Measurements from ENCODE around the gene ADCY4. TPM values are rescaled to one million over a fixed set of nuclear protein-coding genes. Genes with fewer than 3 reads are reported as not detected.

The ADCY4 gene
- total and polyA plus RNA-seq, 2 of the 8 experiments (the other 6 are each of a cell fraction or from before 2014, with no cell fraction given): 0.27 to 0.35 TPM

GRCh38 chr14:24299255-24300191 is 35.3 kb downstream of the ADCY4 start, which contains the start of the genes DHRS1 and NOP9 (continued):
- TF ChIP-seq ASH2L (IDR thresholded peaks at IDR 0.05; ENCODE audit: low read length): peak; percentile 93
- TF ChIP-seq PHF8 (conservative IDR thresholded peaks at IDR 0.05; ENCODE audit: low read depth, low read length): peak; percentile 82
- TF ChIP-seq RBBP5 (IDR thresholded peaks at IDR 0.05; ENCODE audit: borderline replicate concordance, low read depth, low read length): 0 out of 2 replicates have a peak, but pooled peaks have one; percentile 30
- no peak for TF ChIP-seq BCL11A (IDR thresholded peaks at IDR 0.05; ENCODE audit: low read depth in 2 of 2, low read length in 2 of 2)
- no peak for TF ChIP-seq CEBPB (IDR thresholded peaks at IDR 0.05; ENCODE audit: low read depth, low read length)
- 0 out of 2 replicates have a peak, but pooled peaks have one; percentile 41 for TF ChIP-seq SP4 (IDR thresholded peaks at IDR 0.05; ENCODE audit: low read length)
- TF ChIP-seq YY1 (IDR thresholded peaks at IDR 0.05; ENCODE audit: low read depth, low read length): no peak
- peak; percentile 86 for TF ChIP-seq POLR2AphosphoS5 (IDR thresholded peaks at IDR 0.05; ENCODE audit: low read depth, low read length)
- TF ChIP-seq EZH2 (IDR thresholded peaks at IDR 0.05; ENCODE audit: low read depth, low read length, severe bottlenecking): no peak
- TF ChIP-seq E2F6 (IDR thresholded peaks at IDR 0.05): peak; percentile 29; the same call in 1 of the 2 replicates
- TF ChIP-seq MAX (IDR thresholded peaks at IDR 0.05): peak; percentile 84
- TF ChIP-seq EP300 (IDR thresholded peaks at IDR 0.05; ENCODE audit: borderline replicate concordance in 1 of 2, low read depth in 2 of 2, low read length in 2 of 2): peak in 1 of 2 experiments; percentile 10; a peak in 1 of 3 replicates
- no peak for TF ChIP-seq SIRT6 (IDR thresholded peaks at IDR 0.05; ENCODE audit: low read length)
- peak; percentile 47; the same call in 1 of the 2 replicates for TF ChIP-seq JUND (IDR thresholded peaks at IDR 0.05; ENCODE audit: low read length)
- TF ChIP-seq TBP (IDR thresholded peaks at IDR 0.05; ENCODE audit: low read depth, low read length): peak; percentile 76
- TF ChIP-seq KDM5A (IDR thresholded peaks at IDR 0.05; ENCODE audit: low read length): peak; percentile 84
- peak; percentile 91 for TF ChIP-seq SRF (IDR thresholded peaks at IDR 0.05; ENCODE audit: low read depth, low read length)
- TF ChIP-seq USF2 (IDR thresholded peaks at IDR 0.05; ENCODE audit: low read length): no peak
- peak; percentile 87 for TF ChIP-seq TAF1 (IDR thresholded peaks at IDR 0.05; ENCODE audit: low read depth, low read length)
- TF ChIP-seq CHD2 (IDR thresholded peaks at IDR 0.05; ENCODE audit: low read length): peak; percentile 52; the same call in 1 of the 2 replicates
- TF ChIP-seq SP1 (IDR thresholded peaks at IDR 0.05; ENCODE audit: low read depth, low read length): peak; percentile 80
- no peak for TF ChIP-seq SP2 (IDR thresholded peaks at IDR 0.05; ENCODE audit: low read length)
- TF ChIP-seq NRF1 (IDR thresholded peaks at IDR 0.05; ENCODE audit: low read depth, low read length): no peak
